GM19035 (cell line): ENCODE data around the gene BICD1.
"Not testable (repeated sequence)": the region's sequence is repeated elsewhere in the genome, so short reads cannot be mapped to it uniquely, and the experiment has no call there.

ENCODE experiments used
- ATAC-seq: cut with Tn5 transposase; IDR thresholded peaks from one replicate; pipeline ENCODE4 v1.9.1; 2021; ENCODE audit not compliant: unreplicated experiment

The BICD1 gene

DNA sequence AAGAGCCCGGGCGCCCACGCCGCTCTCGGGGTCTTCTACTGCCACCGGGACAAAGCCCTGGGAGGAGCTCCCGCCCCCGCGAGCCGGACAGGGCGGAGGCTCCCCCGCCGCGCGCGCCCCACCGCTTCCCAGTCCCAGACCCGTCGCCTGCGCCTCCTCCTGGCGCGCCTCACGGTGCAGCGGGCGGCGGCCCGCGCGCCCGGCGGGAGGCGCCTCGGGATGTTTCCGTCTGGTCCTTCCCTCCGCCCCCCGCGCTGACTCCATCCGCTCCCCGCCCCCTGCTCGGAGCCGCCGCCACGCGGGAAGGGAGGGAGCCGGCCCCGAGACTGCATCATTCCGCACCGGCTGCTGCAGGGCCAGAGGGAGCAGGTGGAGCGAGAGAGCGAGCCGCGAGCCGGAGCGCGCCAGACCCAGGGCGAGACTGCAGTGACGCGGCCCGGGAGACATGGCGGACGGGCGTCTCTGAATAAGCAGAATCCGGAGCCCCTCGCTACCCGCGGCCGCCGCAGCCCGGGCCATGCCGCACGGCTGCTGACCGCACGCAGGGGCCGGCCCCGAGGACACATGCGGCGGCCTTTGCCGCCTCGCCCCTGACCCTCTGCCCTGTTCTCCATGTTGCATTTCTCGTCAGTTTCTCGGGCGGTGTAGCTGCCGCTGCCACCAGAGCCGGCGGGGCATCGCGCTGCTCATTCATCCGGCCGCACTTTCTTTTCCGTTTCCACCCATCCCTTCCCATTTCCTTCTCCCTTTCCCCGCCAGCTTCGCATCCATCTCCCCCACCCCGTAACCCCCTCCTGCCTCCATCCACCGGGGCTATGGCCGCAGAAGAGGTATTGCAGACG is at the start of gene BICD1:
BICD1 (plus strand) TSS at position 331 of the 842 bp plus-strand sequence; CDS start at position 816, 485 bp downstream.
- ATAC-seq = peak; percentile 70

GRCh38 chr12:32061033-32061432 is 45.6 kb upstream of the BICD1 start:
- ATAC-seq = no peak

DNA sequence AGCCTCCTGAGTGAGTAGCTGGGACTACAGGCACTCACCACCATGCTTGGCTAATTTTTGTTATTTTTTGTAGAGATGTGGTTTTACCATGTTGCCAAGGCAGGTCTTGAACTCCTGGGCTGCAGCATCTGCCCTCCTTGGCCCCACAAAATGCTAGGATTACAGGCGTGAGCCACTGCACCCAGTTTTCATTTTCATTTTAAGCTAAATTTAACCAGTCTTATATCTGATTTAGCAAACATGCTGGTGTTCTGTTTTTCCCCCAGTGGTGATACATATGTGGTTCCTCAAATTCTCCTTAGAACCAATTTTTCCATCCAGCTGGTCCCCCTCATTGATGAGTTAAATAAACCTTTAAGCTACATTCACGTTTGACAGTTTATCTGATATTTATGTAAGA is 43.8 kb upstream of the BICD1 start:
- ATAC-seq = no peak

- ATAC-seq = no peak
These were observed 42.9 kb upstream of the BICD1 start for GRCh38 chr12:32063796-32064195.

DNA sequence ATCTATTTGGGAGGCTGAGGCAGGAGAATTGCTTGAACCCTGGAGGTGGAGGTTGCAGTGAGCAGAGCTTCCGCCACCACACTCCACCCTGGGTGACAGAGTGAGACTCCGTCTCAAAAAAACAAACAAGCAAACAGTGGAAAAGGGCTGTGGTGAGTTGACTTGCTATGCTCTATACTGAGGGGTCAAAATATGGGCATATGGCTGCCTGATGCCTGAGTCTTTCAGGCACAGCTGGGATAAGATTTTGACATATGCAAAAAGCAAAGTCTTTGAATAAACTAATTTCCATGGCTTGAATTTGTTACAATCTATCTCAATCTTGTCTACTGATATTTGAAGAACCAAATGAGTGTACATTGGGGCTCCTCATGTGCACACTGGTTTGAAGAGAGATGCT is 40.4 kb upstream of the BICD1 start:
- ATAC-seq = no peak

- no peak for ATAC-seq
These were observed 37.6 kb upstream of the BICD1 start for GRCh38 chr12:32069071-32069470.

DNA sequence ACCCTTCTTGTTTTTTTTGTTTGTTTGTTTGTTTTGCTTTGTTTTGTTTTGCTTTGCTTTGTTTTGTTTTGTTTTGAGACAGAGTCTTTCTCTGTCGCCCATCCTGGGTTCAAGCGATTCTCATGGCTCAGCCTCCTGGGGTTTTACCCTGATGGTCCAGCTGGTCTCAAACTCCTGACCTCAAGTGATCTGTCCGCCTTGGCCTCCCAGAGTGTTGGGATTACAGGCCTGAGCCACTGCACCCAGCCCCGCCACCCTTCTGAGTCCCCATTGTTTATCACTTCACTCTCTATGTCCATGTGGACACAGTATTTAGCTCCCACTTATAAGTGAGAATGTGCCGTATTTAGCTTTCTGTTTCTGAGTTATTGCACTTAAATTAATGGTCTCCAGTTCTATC is 36.9 kb upstream of the BICD1 start:
- no peak for ATAC-seq

DNA sequence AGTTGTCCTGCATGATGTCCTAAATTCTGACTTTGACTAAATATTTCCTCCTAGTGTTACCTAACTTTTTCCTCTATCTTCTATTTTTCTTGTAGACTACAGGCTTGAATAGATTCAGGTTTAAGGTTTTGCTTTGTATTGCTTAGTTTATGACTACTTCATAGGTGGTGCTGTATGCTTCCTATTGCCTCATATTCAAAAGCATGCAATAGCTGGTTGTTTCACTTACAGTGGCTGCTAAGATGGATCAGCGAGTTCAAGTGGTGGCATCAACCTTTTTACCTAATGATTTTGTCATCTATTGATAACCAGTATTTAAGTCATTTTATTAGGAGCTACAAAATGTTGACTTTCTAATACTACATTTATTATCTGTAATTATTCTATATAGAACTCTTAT is 36.3 kb upstream of the BICD1 start:
- ATAC-seq = no peak

- no peak for ATAC-seq
These were observed 34.5 kb upstream of the BICD1 start for GRCh38 chr12:32072102-32072501.

- no peak for ATAC-seq
These were observed 32.2 kb upstream of the BICD1 start for GRCh38 chr12:32074432-32074831.

- ATAC-seq = no peak
These were observed 29.7 kb upstream of the BICD1 start for GRCh38 chr12:32076941-32077340.

GRCh38 chr12:32080435-32080834 is 26.2 kb upstream of the BICD1 start:
- no peak for ATAC-seq

DNA sequence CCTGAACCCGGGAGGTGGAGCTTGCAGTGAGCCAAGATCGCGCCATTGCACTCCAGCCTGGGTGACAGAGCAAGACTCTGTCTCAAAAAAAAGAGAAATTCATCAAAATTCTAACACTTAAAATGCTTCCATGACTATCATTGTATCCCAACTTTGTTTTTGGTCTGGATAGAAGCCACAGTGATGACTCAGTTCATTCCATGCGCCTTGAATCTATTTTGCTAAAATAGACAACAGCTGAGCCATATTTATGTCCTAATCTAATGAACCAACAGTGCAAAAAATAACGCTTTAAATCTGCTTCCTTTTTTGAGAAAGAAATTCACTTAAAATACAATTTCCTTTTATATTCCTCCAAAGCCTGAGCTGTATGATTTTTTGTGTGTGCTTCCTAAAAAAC is 23.2 kb upstream of the BICD1 start:
- ATAC-seq = no peak

- no peak for ATAC-seq
These were observed 22.5 kb upstream of the BICD1 start for GRCh38 chr12:32084017-32084688.

DNA sequence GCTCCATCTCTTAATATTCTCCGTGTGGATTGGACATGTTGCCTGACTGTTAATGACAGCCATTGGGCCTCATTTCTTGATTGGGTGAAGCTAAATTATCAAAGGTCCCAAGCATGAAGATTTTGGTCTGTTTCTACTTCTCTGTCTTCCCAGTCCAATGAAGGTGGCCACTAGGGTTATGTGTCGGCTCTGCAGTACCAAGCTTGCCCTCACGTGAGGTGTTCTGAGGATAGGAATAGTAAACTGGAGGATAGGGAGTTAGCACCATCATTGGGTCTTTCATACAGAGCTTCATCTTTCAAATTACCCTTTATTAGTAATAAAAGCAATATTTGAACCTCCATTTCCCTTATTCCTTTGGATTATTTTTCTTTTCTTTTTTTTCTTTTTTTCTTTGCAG is 21.9 kb upstream of the BICD1 start:
- ATAC-seq = no peak

GRCh38 chr12:32087306-32087705 is 19.3 kb upstream of the BICD1 start:
- no peak for ATAC-seq

DNA sequence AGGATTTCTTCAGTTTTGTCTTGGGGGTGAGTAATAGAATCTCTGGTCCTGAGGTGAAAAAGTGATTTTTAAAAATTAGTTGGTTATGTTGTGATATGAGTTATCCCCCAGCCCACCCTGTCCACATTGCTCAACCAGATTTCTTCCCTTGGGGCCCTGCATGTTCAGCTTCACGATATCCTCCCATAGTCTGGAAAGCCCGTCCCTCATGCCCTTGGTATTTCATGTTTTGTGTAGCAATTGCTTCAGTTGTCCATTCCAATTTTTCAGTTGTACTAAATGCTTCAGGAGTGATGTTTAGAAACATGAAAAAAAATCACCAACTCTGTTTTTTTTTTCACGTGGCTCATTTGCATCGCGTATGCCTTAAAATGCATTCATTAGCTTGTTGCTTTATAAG is 17.5 kb upstream of the BICD1 start:
- no peak for ATAC-seq

GRCh38 chr12:32089586-32089985 is 17.1 kb upstream of the BICD1 start:
- no peak for ATAC-seq

- ATAC-seq = no peak
These were observed 15.0 kb upstream of the BICD1 start for GRCh38 chr12:32091696-32092095.

DNA sequence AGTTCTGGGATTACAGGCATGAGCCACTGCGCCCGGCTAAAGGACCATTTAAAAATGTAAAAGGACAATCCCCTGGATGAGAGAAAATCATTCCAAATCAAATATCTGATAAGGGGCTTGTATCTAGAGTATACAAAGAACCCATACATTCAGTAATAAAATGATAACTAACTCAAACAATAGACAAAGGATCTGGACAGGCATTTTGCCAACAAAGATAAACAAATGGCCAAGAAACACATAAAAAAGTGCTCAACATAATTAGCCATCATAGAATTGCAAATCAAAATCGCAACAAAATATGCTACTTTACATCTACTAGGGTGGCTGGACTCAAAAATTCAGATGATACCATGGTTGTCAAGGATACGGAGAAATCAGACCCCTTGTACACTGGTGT is 8.5 kb upstream of the BICD1 start:
- ATAC-seq = no peak

DNA sequence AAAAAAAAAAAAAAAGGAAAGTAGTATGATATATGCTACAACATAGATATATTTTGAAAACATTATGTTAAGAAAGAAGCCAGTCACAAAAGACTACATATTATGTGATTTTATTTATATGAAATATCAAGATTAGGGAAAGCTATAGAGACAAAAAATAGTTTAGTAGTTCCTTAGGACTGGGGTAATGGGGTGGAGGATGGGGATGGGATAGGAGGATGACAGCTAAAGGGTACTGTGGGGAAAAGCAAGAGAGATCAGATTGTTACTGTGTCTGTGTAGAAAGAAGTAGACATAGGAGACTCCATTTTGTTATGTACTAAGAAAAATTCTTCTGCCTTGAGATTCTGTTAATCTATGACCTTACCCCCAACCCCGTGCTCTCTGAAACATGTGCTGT is 7.4 kb upstream of the BICD1 start:
- ATAC-seq = not testable (repeated sequence)

- ATAC-seq = no peak
These were observed 6.3 kb upstream of the BICD1 start for GRCh38 chr12:32100361-32100760.
